SK-N-SH treated with all-trans-retinoic acid at 6 μM for 48 hours (cell line): Measurements from ENCODE around the gene XPO6.

Experiments
- GLIS3 ChIP-seq: fragments of 250-450 bp; sonication (Bioruptor Pico); IDR thresholded peaks from 2 replicates; pipeline ENCODE4 v1.5.0; 2020; ENCODE audit warnings: mild to moderate bottlenecking, moderate library complexity
- RARB ChIP-seq: fragments of 250-450 bp; sonication (Bioruptor Pico); IDR thresholded peaks from 2 replicates; pipeline ENCODE4 v1.8.0; 2021; ENCODE audit warnings: mild to moderate bottlenecking, moderate library complexity
- ZFP30 ChIP-seq: fragments of 450-650 bp; formaldehyde crosslinking; IDR thresholded peaks from 2 replicates; pipeline ENCODE4 v1.5.0; 2022; ENCODE audit warnings: mild to moderate bottlenecking, moderate library complexity
- ZNF565 ChIP-seq: fragments of 450-650 bp; formaldehyde crosslinking; conservative IDR thresholded peaks from 2 replicates; pipeline ENCODE4 v1.5.0; 2020; ENCODE audit warnings: low read depth, mild to moderate bottlenecking, moderate library complexity
- TF ChIP-seq, protein P1 (sequence below): fragments of 250-450 bp; sonication (Bioruptor Pico); IDR thresholded peaks from 2 replicates; pipeline ENCODE4 v1.5.0; 2020; ENCODE audit warnings: mild to moderate bottlenecking, moderate library complexity

- TF ChIP-seq ZFP30 (CRISPR knock-in tag): no peak
- TF ChIP-seq GLIS3 (CRISPR knock-in tag): no peak
- TF ChIP-seq, protein P1, sequence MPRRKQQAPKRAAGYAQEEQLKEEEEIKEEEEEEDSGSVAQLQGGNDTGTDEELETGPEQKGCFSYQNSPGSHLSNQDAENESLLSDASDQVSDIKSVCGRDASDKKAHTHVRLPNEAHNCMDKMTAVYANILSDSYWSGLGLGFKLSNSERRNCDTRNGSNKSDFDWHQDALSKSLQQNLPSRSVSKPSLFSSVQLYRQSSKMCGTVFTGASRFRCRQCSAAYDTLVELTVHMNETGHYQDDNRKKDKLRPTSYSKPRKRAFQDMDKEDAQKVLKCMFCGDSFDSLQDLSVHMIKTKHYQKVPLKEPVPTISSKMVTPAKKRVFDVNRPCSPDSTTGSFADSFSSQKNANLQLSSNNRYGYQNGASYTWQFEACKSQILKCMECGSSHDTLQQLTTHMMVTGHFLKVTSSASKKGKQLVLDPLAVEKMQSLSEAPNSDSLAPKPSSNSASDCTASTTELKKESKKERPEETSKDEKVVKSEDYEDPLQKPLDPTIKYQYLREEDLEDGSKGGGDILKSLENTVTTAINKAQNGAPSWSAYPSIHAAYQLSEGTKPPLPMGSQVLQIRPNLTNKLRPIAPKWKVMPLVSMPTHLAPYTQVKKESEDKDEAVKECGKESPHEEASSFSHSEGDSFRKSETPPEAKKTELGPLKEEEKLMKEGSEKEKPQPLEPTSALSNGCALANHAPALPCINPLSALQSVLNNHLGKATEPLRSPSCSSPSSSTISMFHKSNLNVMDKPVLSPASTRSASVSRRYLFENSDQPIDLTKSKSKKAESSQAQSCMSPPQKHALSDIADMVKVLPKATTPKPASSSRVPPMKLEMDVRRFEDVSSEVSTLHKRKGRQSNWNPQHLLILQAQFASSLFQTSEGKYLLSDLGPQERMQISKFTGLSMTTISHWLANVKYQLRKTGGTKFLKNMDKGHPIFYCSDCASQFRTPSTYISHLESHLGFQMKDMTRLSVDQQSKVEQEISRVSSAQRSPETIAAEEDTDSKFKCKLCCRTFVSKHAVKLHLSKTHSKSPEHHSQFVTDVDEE (CRISPR knock-in tag): no peak
- TF ChIP-seq ZNF565 (CRISPR knock-in tag): no peak
- no peak for TF ChIP-seq RARB (CRISPR knock-in tag)
These were observed 130.3 kb downstream of the XPO6 start for GRCh38 chr16:28081391-28081968.
